HG03159 (cell line): ENCODE results near the gene PHKB.
A peak's percentile ranks its signal among the peaks of the same experiment; 100 is the strongest.
"Not testable (repeated sequence)": the region's sequence is repeated elsewhere in the genome, so short reads cannot be mapped to it uniquely, and the experiment has no call there.

Experiments
- ATAC-seq: cut with Tn5 transposase; IDR thresholded peaks from one replicate; pipeline ENCODE4 v1.9.1; 2021; ENCODE audit warnings: mild to moderate bottlenecking, moderate library complexity; ENCODE audit not compliant: unreplicated experiment

Gene PHKB

DNA sequence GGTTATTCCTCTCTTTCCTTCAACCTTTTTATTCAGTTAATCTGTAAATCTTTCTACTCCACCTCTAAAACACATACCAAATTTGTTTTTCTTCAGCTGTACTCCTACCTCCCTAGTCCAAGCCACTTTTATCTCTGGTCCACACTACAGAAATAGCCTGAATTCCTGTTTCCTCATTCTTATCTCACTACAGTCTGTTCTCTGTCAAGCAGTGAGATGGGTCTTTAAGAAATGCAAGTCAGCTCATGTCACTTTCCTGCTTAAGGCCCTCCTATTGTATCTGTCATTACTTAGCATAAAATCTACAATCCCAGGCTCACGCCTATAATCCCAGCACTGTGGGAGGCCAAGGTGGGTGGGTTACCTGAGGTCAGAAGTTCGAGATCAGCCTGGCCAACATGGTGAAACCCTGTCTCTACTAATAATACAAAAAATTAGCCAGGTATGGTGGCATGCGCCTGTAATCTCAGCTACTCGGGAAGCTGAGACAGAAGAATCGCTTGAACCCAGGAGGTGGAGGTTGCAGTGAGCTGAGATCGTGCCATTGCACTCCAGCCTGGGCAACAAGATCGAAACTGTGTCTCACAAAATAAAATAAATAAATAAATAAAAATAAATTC lies 7.0 kb downstream of the PHKB start:
- ATAC-seq = not testable (repeated sequence)

DNA sequence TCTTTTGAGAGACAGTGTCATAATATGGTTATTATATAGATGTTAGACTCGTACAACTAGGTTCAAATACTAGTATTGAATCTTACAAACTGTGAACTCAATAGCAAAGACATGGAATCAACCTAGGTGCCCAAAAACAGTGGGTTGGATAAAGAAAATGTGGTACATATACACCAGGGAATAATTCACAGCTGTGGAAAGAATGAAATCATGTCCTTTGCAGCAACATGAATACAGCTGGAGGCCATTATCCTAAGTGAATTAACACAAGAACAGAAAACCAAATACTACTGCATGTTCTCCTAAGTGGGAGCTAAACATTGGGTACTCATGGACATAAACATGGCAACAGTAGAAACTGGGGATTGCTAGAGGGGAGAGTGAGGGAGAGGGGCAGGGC lies 8.1 kb downstream of the PHKB start:
- no peak for ATAC-seq

GRCh38 chr16:47470211-47470610 lies 9.1 kb downstream of the PHKB start:
- no peak for ATAC-seq

DNA sequence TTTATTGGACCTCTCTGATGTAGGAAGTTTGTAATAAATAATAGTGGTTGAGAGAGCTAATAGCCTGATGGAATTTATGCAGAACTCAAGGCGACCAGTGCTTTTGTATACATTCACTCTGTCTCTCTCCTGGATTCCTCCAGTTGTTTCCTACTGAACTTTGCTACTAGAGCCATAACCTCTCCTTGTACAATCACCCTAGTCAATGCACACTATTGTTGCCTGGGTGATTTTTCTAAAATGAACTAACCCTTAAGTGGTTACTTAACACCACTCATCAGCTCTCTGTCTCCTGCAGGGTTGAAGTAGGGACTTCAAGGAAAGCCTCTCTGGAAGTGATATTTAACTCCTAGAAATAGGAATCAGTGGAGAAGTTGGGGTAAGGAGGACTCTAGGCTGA lies 9.7 kb downstream of the PHKB start:
- ATAC-seq = no peak

DNA sequence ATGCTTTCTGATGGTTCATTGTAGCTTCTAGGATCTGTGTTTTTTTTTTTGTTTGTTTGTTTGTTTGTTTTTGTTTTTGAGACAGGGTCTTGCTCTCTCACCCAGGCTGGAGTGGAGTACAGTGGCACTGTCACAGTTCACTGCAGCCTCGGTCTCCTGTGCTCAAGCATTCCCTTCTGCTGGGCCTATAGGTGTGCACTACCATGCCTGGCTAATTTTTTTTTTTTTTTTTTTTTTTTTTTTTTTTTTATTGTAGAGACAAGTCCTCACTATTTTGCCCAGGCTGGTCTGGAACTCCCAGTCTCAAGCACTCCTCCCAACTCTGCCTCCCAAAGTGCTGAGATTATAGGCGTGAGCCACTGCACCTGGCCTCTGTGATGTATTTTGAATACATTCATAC lies 11.9 kb downstream of the PHKB start:
- not testable (repeated sequence) for ATAC-seq

- ATAC-seq = no peak
Observed at GRCh38 chr16:47473792-47474191, 12.7 kb downstream of the PHKB start.

- no peak for ATAC-seq
Observed at GRCh38 chr16:47475786-47476185, 14.7 kb downstream of the PHKB start.

GRCh38 chr16:47476654-47477345 lies 15.7 kb downstream of the PHKB start:
- no peak for ATAC-seq

DNA sequence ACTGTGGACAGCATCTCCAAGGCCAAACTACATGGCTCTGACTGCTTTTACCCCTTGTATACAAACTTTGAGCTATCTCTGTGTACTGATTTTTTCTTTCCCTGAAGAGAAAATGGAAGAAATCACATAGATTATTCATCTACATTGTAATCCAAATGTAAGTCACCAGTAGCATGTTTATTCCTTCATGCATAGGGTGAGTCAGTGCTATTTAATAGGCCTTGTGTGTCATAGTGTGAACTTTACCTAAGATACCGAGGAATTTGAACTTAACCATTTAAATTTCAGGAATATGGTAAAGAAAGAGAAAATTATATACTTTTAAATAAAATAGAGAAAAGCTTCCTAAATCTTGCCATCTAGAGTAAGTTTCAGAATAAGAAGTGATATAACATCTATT lies 16.5 kb downstream of the PHKB start:
- no peak for ATAC-seq

DNA sequence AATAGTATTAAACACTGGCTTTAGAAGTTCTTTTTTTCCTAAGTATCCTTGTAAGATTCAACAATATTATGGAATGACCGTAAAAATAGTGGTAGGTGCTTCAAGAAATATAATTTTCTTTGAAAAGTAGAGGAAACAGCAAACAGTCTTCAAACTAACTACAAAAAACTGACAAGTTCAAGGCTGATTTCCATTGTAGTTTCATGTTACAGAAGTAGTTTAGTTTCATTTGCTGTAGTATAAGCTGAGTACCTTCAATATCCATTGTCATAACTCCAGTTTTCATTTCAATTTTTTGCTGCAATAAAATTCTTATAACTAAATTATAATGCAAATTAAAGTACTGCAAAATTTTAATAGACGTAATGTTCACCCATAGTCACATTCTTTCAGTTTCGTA lies 19.3 kb downstream of the PHKB start:
- no peak for ATAC-seq

DNA sequence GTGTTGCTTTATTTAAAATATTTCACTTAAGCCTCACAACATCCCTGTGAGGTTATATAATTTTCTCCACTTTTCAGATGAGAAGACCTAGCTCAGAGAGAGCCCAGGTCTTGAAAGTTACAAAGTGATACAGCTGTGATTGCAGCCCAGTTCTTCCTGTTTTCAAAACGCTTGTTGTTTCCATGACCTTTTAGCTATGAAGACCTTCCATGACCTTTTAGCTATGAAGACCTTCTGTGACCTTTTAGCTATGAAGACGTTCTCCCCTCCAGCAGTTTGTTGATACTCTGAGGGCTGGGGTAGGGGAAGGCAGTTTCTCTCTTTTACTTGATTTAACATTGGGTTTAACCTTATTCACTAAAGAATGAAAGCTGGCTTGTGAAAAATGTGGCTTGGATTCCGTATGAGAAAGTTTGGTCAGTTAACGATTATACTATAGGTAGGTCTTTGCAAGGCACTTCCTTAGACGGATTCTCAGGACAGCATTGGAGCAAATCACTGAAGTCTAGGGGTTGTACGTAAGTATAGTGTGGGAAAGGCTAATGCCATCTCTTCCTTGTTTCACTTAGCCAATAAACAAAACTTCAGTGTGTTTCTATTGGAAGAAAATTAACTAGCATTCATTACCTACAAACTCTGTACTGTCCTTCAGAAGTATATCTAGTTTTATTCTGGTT lies 20.7 kb downstream of the PHKB start:
- ATAC-seq = no peak

DNA sequence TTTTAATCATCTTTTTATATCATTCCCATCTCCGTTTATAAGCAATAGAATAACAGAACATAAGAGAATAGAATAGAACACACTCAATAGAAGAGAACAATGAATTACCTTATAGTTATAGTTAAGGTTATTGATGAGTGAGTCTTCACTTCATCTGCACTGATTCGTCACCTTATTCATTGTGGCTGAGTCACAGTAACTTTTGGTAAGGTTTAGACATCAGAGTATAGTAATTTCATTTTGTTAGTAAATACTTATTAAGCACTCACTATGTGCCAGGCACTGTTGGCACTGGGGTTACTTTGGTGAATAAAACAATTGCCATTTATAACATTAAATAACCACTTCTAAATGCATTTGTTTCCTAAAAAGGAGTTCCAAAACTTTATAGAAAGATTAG lies 22.5 kb downstream of the PHKB start:
- no peak for ATAC-seq

DNA sequence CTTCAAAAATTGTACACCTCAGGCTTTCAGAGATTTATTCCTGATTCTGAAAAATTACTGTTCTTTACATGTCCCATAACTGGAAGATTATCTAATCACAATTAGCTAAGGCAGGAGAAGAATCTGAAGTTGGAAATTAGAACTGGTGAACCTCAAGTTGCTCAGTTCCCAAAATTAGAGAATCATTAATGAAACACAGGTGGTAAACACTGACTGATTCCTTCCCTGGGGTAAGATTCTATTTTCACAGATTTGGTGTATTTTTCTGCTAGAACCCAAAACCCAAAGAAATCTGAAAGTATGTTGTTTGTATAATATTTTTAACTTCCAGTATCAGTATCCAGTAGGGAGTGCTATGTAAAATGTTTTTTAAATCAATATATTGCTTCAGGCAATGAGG lies 25.7 kb downstream of the PHKB start:
- no peak for ATAC-seq

GRCh38 chr16:47488051-47488450 lies 26.9 kb downstream of the PHKB start:
- ATAC-seq = no peak

GRCh38 chr16:47490471-47490870 lies 29.3 kb downstream of the PHKB start:
- no peak for ATAC-seq

DNA sequence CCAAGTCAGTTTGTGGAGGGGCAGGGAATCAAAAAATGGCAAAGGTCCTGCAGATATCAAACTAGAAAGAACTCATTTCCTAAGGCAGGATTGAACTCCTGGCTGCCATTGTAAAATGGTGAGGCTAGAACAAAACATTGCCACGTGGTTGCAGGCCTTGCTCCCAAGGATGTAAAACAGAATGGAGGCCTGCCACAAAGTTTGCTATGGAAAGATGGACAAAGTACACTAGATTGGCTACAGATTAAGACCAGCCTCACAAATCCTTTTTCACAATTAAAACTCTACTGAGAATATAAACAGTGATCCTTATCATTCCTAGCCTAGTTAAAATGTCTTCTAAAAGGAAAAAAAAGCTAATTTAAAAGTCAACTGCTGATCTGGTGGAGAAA lies 30.9 kb downstream of the PHKB start:
- no peak for ATAC-seq

DNA sequence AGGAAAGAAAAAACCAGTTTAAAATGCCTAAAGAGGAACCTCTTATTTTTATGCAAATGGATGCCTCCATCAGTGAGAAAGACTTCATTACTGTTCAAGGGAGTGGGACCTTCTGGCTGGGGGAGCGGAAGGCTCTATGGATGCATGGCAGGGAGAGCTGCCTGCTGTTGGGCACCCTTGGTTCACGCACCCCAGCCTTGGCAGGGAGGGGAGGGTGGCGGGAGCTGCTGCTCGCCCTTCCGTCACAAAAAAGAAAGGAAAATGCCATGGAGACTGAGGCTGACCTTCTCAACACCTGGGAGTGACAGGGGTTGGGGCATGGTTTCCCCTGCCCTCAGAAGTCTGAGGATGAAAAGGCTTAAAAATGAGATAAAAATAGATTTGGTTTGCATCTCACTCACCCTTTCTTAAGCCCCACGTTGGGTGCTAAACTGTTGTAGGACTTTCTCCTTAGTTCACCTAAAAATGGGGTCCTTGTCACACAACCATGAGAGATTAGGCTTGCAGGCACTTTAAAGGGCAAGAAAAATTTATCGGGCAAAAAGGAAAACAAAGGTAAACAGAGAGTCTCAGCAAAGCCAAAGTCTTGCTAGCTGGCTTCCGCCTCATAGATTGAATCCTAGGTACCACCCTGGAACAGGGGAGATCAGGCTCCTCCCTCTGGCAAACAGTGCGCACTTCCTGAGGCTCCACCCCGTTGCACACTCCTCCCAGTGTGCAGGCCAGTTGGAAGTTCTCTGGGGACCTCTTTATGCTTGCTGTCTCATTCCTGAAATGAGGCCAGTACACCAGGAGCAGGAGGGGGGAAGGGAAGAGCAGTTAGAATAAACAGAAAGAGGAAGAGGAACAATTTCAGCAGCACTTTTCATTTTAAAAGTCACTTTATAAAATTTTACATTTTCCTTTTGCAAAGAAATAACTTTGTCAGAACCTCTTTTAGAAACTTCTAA lies 31.6 kb downstream of the PHKB start:
- peak; percentile 61 for ATAC-seq

GRCh38 chr16:47493381-47494337 lies 32.5 kb downstream of the PHKB start:
- ATAC-seq = peak; percentile 64

DNA sequence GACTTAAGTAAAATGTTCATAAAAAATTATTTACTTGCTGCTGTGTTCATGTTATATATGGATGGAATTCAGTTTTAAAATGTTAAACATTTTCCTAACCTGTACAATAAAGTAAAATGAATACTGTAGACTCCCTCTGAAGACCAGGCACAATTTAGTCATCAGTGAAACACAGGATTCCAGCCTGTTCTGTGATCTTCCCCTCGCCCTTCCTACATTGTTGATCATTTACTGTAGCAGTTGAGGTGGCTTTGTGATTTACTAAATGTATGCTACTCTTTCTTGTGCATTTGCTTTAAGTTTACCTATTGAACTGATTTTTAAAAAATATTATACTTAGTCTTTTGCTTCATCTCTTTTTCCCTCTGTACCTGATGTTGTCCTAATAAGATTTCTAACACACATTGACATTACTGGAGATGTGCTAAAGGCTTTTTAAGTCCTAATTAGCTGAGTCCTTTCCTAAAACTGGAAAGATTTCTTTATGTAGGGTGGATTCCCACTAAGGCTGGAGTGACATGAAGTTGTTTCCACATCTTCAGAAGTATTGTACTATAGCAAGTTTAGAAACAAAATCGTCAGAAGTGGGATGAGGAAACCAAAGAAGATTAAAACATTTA lies 38.1 kb downstream of the PHKB start:
- no peak for ATAC-seq
